GM21367 (cell line): ENCODE results near the gene DDX24.

Experiments
- ATAC-seq: cut with Tn5 transposase; IDR thresholded peaks from one replicate; pipeline ENCODE4 v1.9.1; 2021; ENCODE audit not compliant: unreplicated experiment

The DDX24 gene, protein sequence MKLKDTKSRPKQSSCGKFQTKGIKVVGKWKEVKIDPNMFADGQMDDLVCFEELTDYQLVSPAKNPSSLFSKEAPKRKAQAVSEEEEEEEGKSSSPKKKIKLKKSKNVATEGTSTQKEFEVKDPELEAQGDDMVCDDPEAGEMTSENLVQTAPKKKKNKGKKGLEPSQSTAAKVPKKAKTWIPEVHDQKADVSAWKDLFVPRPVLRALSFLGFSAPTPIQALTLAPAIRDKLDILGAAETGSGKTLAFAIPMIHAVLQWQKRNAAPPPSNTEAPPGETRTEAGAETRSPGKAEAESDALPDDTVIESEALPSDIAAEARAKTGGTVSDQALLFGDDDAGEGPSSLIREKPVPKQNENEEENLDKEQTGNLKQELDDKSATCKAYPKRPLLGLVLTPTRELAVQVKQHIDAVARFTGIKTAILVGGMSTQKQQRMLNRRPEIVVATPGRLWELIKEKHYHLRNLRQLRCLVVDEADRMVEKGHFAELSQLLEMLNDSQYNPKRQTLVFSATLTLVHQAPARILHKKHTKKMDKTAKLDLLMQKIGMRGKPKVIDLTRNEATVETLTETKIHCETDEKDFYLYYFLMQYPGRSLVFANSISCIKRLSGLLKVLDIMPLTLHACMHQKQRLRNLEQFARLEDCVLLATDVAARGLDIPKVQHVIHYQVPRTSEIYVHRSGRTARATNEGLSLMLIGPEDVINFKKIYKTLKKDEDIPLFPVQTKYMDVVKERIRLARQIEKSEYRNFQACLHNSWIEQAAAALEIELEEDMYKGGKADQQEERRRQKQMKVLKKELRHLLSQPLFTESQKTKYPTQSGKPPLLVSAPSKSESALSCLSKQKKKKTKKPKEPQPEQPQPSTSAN

GRCh38 chr14:94080621-94081385 is at the start of gene DDX24, which contains the start of gene IFI27L1:
TSS of gene DDX24 (minus strand) at chr14:94081202. CDS start at chr14:94079742, 1,460 bp downstream.
TSS of gene IFI27L1 (plus strand) at chr14:94081310. CDS start at chr14:94096938, 15,628 bp downstream.
- peak; percentile 98 for ATAC-seq

- ATAC-seq: no peak
Measured at GRCh38 chr14:94129758-94130414, 48.9 kb upstream of the DDX24 start.

DNA sequence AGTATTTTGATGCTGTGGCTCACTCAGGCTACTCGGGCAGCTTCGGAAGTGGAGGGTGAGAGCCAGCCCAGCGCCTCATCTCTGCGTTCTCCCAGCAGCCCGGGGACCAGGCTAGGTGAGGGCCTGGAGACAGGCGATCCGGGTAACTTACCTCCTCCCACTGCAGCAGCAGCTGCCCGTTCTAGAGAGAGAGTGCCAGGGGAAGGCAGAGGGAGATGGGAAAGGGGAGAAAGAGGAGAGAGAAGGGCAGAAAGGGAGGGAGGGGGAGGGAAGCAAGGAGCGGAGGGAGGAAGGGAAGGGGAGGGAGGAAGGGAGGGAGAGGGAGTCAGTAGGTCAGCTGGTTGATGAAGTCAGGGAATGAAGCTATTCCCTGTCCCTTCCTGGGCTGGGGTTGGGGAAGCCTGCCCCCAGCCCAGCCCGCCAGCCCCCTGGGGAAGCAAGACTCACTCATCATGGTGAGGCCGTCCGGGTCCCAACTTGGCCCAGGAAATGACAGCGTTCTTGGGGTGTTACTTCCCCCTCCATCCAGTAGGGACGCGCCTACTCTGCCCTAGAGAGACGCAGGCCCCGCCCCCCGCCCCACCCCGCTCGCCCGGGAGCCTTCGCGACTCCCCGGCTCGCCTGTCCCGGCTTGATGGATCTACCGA is 48.2 kb upstream of the DDX24 start, which contains the start of gene IFI27L2:
Gene IFI27L2, minus strand, starts transcription at position 494 of the 647 bp plus-strand sequence. Its CDS starts 40 bp downstream, at position 454.
- ATAC-seq: peak; percentile 97

DNA sequence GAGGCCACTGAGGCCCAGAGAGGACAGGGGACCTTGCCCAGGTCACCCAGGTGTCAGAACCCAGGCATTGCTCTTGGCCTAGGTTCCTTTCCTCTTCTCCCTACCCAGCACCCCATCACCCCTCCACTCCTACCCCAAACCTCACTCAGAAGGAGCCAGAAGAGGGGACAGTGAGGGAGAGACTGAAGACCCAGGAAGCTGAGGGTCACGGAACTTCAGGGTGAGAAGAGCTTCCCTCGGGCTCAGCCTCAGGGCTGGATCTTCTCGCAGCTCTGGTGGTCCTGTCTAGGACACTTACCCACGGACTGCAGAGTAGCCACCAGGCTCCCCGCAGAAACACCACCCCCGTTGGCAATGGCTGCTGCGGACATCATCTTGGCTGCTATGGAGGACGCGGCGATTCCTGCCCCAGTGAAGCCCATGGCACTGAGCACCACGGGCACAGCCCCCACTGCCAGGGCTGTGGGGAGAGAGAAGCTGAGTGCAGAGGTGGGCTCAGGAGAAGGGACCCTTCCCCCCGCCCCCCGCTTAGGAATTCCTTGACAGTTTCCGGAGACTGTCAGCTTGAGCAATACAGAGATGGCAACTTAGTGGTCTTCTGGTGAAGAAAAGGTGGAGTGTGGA is 47.3 kb upstream of the DDX24 start:
- no peak for ATAC-seq

GRCh38 chr14:94127330-94127729 is 46.3 kb upstream of the DDX24 start:
- ATAC-seq: no peak

GRCh38 chr14:94126800-94127199 is 45.8 kb upstream of the DDX24 start:
- ATAC-seq: no peak

DNA sequence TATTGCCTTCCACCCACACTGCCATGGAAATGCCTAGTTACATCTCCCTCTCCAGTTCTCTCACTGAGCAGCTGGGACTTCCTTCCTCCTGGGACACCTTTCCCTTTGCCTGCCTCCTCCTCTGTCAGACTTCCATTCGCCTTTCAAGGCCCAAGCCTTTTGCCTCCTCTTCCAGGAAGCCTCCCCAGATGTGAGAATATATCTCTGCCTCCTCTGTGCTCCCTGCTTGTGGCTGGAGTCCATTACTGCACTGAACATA is 45.3 kb upstream of the DDX24 start:
- no peak for ATAC-seq

- no peak for ATAC-seq
Measured at GRCh38 chr14:94125659-94126418, 44.8 kb upstream of the DDX24 start.

- ATAC-seq: no peak
Measured at GRCh38 chr14:94124582-94125377, 43.8 kb upstream of the DDX24 start.

GRCh38 chr14:94123868-94124267 is 42.9 kb upstream of the DDX24 start:
- ATAC-seq: no peak

DNA sequence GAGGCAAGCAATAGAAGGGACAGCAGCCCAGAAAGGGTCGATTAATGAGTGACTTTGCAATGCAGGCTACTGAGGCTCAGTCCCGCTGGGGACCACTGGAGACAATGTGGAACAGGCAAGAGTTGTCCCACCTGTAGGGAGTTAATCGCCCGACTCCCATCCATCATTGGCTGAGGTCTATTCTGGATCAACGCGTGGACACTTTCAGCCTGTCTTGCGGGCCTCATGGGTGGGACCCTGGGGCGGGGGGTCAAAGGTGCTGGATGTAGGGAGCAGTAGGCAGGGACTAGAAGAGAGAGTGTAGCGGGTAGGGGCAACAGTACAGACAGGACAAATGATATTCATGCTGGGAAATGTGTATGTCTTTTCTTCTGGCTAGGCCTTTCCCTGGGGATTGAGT is 42.3 kb upstream of the DDX24 start:
- ATAC-seq: no peak

GRCh38 chr14:94122438-94122837 is 41.4 kb upstream of the DDX24 start:
- no peak for ATAC-seq

DNA sequence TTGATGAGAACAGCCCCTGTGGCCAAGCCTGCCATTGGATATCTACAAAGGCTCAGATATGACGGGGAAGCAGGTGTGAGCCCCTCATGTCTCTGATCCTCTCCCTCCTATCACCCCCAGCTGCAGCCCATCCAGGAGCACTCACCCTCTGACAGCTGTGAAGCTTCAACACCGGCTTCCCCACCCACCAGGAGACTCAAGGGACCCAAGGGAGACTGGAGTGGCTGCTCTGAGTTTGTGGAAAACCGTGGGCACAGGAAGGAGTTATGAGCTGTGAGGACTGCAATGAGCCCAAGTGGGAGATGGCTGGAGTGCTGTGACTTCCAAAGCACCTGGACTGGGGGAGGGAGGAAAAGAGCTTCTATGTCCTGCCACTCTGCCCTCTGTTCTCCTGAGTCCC is 40.5 kb upstream of the DDX24 start:
- ATAC-seq: no peak

- no peak for ATAC-seq
Measured at GRCh38 chr14:94120667-94121340, 39.8 kb upstream of the DDX24 start.

DNA sequence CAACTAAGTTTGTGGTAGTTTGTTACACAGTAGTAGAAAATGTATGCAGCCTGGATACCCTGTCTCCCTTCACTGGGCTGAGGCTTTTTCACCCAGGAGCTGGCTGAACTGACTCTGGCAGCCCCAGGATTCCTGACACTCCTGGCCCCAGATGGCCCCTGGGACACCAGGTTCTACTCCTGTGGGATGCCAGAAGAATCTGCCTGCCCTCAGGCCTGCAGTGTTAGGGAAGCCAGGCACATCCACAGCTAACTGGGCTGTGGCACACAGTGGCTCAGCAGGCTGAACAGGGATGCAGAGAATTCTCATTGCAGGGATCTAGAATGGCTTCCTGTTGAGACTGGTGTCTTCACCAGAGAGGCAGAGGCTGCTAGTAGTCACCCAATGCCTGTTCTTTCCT is 38.1 kb upstream of the DDX24 start:
- ATAC-seq: no peak

GRCh38 chr14:94117856-94118255 is 36.9 kb upstream of the DDX24 start:
- no peak for ATAC-seq

- ATAC-seq: no peak
Measured at GRCh38 chr14:94116701-94117100, 35.7 kb upstream of the DDX24 start.

- ATAC-seq: no peak
Measured at GRCh38 chr14:94115631-94116030, 34.6 kb upstream of the DDX24 start.
